ENCODE measurements around the gene EPDR1.

DNA sequence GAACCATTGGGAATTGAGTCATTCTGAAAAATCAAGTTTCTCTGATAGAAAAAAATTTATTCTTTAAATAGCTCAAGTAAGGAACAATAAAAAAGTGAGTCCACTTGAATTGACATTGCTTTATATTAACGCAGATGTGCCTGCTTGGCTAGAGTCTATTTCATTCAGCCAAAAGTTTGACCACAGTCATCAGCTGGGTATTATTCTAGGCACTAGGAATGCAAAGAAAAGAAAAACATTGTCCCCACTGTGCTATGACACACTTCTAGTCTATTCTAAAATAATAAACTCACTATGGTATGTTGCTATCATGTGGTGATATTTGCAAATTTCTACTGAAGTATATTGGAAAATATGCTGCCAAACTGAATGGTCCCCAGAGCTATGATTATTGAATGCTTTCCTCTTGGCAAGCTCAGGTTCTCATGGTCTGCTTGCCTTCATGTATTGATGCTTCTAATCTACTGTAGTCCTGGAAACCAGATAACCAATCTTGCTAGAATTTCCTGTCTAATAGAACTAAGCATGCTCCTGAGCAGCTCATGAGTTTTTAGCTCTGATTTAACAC lies 12.1 kb upstream of the EPDR1 start:
- TF ChIP-seq, protein P1, sequence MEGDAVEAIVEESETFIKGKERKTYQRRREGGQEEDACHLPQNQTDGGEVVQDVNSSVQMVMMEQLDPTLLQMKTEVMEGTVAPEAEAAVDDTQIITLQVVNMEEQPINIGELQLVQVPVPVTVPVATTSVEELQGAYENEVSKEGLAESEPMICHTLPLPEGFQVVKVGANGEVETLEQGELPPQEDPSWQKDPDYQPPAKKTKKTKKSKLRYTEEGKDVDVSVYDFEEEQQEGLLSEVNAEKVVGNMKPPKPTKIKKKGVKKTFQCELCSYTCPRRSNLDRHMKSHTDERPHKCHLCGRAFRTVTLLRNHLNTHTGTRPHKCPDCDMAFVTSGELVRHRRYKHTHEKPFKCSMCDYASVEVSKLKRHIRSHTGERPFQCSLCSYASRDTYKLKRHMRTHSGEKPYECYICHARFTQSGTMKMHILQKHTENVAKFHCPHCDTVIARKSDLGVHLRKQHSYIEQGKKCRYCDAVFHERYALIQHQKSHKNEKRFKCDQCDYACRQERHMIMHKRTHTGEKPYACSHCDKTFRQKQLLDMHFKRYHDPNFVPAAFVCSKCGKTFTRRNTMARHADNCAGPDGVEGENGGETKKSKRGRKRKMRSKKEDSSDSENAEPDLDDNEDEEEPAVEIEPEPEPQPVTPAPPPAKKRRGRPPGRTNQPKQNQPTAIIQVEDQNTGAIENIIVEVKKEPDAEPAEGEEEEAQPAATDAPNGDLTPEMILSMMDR (conservative IDR thresholded peaks at IDR 0.05 in 1 of 2, IDR thresholded peaks at IDR 0.05 in 1 of 2; ENCODE audit: extremely low read depth in 1 of 2, insufficient read depth in 1 of 2, low read depth in 1 of 2, low read length in 2 of 2), result no peak
- no peak for TF ChIP-seq EZH2 (IDR thresholded peaks at IDR 0.05; ENCODE audit: borderline replicate concordance, low read length)

All from mammary epithelial cell (primary cell).